GM19372 (cell line): ENCODE results near the gene TTC39C.
"Not testable (repeated sequence)": the region's sequence is repeated elsewhere in the genome, so short reads cannot be mapped to it uniquely, and the experiment has no call there.

Experiments used
- ATAC-seq: cut with Tn5 transposase; IDR thresholded peaks from one replicate; pipeline ENCODE4 v1.9.1; 2021; ENCODE audit warnings: mild to moderate bottlenecking, low read depth, moderate library complexity; ENCODE audit not compliant: unreplicated experiment

The TTC39C gene

DNA sequence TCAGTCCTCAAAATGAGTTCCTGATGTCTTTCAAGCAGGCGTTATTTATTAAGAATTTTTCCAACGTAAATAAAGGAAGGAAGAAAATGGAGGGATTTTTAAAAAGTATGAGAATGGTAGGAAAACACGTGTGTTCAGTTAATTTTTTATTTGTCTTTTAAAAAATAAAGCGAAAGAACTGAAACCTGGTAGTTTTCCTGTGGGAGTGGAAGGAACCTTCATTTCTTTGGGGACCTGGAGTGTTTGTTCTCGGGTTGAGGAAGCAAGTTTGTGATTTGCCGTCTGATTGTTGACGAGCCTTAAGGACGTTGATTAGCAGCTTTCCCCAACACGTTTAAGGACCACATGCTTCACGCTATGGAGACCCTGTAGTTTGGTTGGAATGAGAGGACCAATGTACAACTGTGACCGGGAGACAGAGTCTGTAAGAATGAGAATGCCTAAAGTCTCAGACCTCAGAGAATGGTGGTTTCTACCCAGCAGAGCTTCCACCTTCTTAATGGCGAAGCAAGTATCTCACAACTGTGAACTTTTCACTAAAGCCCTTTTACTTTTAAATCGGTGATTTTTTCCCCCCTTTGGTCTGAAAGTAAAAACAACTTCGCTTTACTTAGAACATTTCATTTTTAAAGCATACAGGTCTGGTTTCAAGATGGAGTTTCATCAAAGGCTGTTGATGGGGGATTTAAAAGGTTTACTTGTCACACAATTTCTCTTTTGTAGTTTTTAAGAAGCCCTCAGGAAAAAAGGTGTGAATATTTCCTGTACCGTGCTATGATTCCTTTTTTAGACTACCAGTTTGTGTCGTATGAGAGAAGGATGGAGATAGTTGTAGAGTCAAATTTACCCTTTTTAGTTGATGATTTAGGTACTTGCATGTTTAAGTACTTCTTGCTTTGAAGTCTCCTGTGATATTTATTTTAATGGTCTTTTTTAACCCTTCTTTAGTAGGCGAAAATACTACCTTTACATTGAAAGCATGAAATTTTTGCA lies 1.4 kb downstream of the TTC39C start:
- no peak for ATAC-seq

- ATAC-seq: no peak
Observed at GRCh38 chr18:24016643-24017042, 2.1 kb downstream of the TTC39C start.

GRCh38 chr18:24018299-24018886 lies 3.8 kb downstream of the TTC39C start:
- ATAC-seq: no peak

- peak; percentile 85 for ATAC-seq
Observed at GRCh38 chr18:24019641-24020331, 5.2 kb downstream of the TTC39C start.

DNA sequence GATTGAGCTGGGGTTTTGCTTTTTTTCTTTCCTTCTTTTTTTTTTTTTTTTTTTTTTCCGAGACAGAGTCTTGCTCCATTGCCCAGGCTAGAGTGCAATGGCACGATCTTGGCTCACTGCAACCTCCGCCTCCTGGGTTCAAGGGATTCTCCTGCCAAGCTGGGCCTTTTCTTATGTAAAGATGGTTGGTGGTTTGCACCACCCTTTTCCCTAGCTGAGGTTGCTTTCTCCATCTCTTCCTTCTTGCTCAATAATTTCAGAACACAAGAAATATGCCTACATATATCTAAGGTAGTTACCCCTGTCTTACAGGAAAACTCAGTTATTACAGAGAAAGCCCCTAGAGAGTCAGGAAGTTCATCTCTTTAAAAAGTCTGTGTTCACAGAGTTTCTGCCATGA lies 7.0 kb downstream of the TTC39C start:
- no peak for ATAC-seq

GRCh38 chr18:24022161-24022560 lies 7.6 kb downstream of the TTC39C start:
- no peak for ATAC-seq

DNA sequence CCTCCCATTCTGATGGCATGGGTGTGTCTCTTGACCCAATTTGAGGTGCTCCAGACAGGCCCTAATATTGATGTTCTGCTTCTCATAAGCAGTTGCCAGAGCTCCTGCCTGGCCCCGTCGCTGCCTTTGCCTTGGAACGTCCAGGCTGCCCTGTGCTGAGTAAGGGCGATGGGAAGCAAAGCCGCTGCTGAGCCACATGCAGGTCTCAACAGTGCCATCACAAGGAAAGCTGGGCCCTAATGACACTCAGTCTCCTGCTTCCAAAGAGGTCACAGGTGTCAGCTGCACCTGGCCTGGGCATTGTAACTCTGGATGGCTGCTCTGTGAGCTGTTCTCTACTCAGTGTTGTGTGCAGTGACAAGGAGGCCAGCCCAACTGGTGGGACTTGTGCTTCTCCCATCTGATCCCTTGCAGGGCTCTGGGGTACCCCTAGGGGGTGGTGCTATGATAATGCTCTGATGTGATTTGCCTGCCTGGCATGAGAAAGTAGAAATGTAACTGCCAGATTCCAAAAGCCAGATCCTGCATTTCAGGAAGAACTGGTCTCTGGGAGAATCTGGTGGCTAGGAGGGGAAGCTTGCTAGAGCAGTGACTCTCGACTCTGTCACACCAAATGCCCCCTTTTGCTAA lies 8.7 kb downstream of the TTC39C start:
- no peak for ATAC-seq

DNA sequence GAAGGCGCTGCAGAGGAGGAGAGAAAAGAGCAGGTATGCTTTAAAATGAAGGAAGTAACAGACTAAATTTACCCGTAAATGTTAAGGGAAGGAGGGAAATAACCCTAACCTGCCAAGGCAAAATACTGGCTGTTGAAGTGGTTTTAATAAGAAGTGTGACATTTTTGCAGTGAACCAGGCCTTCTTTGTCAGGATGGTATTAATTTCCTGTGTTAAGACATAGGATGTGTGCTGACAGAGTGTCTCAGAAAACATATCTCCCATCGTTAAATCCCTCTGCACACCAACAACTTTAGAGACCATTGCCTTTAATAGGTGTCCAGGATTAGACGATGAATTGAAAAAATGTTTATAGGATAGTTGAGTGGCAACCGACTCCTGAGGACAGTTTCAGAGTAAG lies 9.9 kb downstream of the TTC39C start:
- no peak for ATAC-seq

- no peak for ATAC-seq
Observed at GRCh38 chr18:24026457-24026856, 11.9 kb downstream of the TTC39C start.

GRCh38 chr18:24027156-24027827 lies 12.7 kb downstream of the TTC39C start:
- no peak for ATAC-seq

DNA sequence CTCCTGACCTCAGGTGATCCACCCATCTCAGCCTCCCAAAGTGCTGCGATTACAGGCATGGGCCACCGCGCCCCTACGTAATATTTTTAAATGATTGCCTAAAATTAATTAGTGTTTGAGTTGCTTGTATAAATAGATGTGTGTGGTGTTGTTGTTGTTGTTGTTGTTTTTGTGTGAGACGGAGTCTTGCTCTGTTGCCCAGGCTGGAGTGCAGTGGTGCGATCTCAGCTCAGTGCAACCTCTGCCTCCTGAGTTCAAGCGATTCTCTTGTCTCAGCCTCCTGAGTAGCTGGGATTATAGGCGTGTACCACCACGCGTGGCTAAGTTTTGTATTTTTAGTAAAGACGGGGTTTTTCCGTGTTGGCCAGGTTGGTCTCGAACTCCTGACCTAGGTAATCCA lies 14.4 kb downstream of the TTC39C start:
- not testable (repeated sequence) for ATAC-seq

DNA sequence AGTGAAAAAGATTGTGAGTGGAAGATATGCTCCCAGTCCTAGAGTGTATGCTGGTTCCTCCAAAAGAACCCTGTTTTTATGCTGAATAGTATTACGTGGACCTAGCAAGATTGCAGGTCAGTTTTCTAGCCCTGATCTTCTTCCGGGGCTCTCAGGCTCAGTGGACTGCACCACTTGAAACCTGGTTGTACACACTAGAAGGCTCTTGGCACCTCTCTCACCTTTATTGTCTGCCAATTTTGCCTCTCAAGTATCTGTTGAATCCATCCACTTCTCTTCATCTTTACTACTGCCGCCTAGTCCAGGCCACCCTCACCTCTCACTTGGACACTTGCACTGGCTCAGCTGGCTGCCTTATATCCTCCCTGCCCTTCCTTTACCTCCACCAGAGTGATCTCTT lies 16.8 kb downstream of the TTC39C start:
- no peak for ATAC-seq

- ATAC-seq: no peak
Observed at GRCh38 chr18:24031916-24032315, 17.4 kb downstream of the TTC39C start.

DNA sequence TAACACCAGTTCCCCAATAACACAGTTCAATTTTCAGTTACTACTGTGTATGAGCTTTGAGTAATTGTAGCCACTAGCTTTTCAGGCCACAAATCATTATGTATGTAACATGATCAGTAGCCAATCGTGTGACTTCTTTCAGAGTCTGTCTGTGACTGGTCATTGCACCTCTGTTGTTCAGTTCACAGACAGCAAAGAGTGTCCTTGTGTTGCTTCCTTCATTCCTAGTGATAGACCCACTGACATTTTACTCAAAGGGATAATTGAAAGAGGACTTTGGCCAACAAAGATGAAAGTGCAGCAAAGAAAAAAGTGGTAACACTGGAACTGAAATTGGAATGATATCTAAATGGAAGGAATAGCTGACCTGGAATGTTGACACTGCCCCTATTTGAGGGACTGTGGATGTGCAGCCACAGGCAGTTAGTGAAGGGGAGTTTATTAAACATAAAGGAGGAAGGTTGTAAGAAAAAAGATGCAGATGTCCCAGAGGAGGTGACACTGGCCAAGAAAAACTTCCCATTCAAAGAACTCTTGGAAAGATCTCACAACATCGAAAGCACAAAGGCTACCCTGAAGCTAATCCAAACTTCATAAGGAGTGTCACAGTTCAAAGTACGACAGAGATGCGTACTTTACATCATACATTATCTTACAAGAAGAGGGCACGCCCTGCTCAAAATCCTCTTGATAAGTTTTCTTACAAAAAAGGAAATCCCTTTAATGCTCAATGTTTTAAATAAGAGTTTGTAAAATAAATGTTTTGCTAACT lies 19.3 kb downstream of the TTC39C start:
- no peak for ATAC-seq

- no peak for ATAC-seq
Observed at GRCh38 chr18:24035316-24035715, 20.8 kb downstream of the TTC39C start.

- no peak for ATAC-seq
Observed at GRCh38 chr18:24039671-24040070, 25.1 kb downstream of the TTC39C start.

GRCh38 chr18:24041691-24042090 lies 27.1 kb downstream of the TTC39C start:
- no peak for ATAC-seq

- no peak for ATAC-seq
Observed at GRCh38 chr18:24043403-24043802, 28.8 kb downstream of the TTC39C start.

DNA sequence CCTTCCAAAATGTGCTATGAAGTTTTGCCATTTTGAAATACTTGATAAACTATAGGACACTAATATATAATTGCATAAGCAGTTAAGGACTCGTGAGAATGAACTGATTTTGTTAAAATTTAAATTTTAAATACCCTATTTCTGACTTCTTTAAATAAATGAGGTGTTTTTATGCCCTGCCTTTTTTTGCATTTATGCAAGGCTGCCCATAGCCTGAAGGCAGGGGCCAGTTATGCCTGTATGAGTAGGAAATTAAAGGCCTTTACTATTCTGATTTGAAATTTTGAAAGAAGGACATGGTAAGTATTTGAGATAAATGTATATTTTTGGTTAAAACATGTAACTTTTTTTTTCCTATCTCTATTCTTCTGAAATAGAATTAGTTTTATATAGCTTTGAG lies 33.7 kb downstream of the TTC39C start:
- ATAC-seq: no peak

DNA sequence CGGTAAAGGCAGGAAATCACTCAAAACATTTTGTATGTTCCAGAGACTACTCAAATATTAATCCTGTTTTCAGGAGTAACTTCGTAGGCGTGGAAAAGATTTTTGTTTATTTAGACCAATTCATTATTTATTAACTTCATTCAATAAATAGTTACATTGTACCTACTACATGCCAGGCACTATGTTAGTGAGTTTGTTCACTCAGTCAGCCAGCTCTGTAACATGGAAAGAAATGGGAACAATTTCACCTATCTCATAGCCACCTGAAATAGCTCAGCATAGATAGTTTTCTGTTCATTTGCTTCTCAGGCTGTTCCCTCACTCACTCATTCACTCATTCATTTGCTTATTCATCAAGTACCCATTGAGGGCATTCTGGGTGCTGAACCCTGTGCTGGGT lies 34.6 kb downstream of the TTC39C start:
- no peak for ATAC-seq
